Frontal cortex (tissue), 4 donors: ENCODE results near the gene MTFP1. TPM values are rescaled to one million over a fixed set of nuclear protein-coding genes. Genes with fewer than 3 reads are reported as not detected.

ENCODE experiments used
- DNase-seq, 2 donors: peaks; one replicate each; pipeline ENCODE4 v3.0.0; 2012; ENCODE audit warnings: low spot score in 2 of 2
- FAIRE-seq: peaks from 2 replicates; lab custom pipeline; 2012; peaks lifted over from hg19 to GRCh38; lab: Jason Lieb, UNC
- total RNA-seq: library from RNA; depleted of rRNA; stranded (reverse); fragments of >200 nt; gene quantifications from one replicate; pipeline ENCODE4 v1.2.3, GENCODE V29; 2014
- donor health status: control.
- donor health status: control.
- donor health status: control.

Gene MTFP1
- total RNA-seq: 0.41 TPM

DNA sequence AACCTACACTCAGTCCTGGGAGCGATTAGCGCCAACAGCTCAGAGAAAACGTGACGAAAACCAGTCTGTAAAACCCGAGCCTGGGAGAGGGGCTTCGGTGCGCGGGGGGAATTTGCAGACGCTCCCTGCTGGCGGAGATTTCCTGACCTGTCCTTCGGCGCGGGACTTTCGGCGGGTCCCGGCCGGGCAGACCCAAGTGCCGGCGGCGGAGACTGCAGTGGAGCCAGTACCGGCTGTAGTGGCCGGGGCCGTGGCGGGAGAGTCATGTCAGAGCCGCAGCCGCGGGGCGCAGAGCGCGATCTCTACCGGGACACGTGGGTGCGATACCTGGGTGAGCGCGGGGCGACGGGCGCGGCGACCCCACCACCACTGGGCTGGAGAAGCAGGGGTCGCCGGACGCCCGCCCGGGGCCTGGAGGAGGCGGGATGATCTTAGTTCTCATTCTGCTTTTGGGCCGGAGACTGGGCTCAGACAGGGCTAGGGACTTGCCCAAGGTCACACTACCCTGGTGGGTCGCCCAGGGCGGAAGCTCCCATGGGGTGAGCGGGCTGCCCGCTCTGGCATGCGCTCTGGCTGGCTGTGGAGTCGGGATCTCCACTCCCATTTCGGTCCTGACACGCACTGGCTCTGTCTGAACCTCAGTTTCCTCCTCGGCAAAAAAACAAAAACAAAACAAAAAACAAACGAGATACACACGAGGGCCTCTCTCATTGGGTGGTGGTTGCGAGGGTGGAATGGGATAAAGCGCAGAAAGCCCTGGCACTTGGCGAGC is at the start of gene MTFP1:
Gene MTFP1 (plus strand): TSS at position 153 of the 772 bp plus-strand sequence. CDS start 112 bp downstream, at position 265.
- FAIRE-seq: no peak
- peak; percentile 63 to 72 for DNase-seq

- DNase-seq: no peak
- no peak for FAIRE-seq
Observed at GRCh38 chr22:30380011-30380410, 45.6 kb upstream of the MTFP1 start.

DNA sequence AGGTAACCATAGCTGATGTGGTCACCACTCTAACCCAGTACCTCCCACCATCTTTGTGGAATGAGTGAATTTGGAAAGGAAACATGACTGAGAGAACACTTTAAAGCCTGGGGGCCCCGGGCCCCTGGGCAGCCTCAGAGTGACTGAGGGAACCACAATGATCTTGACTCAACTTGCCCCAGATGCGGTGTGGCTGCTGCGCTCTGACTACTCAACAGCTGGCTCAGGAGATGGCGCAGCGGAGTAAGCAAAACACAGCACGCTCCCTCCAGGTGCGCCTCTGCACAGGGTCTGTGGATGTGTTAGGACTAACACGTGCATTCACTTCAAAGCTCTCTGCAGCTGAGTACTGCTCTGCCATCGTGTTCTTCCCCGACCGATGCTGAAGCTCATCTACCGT is 44.3 kb upstream of the MTFP1 start:
- FAIRE-seq: no peak
- DNase-seq: no peak

- no peak for DNase-seq
- FAIRE-seq: no peak
Observed at GRCh38 chr22:30382340-30382739, 43.2 kb upstream of the MTFP1 start.

DNA sequence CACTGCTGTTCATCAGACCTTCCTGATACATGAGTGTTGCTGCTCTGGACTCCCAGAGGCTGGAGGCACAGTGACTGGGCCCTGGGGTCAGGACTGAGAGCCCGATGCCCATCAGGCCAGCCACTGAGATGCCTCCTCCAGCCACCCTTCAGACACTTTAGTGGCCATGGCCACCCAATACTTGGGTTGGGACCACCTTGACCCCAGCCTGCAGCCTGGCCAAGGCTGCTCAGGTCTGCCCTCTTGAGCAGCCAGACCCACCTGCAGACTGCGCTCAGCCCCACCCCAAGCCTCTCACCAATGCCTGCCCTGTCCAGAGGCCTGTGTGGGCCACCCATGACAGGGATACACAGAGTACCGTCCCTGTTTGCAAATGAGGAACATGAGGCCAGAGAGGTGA is 42.5 kb upstream of the MTFP1 start:
- FAIRE-seq: no peak

GRCh38 chr22:30385942-30386341 is 39.6 kb upstream of the MTFP1 start:
- DNase-seq: no peak
- no peak for FAIRE-seq

More for the DNA sequence above, 42.5 kb upstream of the MTFP1 start:
- no peak for DNase-seq

DNA sequence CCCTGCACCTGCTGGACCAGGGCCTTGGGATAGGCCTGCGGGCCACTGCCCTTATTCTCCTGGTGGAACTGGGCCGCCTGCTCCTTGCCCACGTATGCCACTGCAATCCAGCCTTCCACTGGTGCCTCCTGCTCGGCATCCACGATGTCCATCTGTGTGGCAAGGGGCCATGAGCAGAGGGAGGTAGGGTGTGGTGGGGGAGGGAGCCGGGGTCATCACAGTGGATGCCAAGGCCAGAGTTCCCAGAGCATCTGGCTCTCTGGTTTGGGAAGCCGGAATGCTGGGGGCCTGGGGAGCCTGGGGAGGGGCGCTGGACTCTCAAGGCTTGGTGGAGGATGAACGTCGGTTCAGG is 39.0 kb upstream of the MTFP1 start:
- FAIRE-seq (no peak), DNase-seq (no peak)

- FAIRE-seq: no peak
Observed at GRCh38 chr22:30386960-30387827, 38.4 kb upstream of the MTFP1 start, which contains the start of gene RNF215. Gene RNF215, minus strand, starts transcription at chr22:30387411. Its CDS starts 98 bp downstream, at chr22:30387313.

DNA sequence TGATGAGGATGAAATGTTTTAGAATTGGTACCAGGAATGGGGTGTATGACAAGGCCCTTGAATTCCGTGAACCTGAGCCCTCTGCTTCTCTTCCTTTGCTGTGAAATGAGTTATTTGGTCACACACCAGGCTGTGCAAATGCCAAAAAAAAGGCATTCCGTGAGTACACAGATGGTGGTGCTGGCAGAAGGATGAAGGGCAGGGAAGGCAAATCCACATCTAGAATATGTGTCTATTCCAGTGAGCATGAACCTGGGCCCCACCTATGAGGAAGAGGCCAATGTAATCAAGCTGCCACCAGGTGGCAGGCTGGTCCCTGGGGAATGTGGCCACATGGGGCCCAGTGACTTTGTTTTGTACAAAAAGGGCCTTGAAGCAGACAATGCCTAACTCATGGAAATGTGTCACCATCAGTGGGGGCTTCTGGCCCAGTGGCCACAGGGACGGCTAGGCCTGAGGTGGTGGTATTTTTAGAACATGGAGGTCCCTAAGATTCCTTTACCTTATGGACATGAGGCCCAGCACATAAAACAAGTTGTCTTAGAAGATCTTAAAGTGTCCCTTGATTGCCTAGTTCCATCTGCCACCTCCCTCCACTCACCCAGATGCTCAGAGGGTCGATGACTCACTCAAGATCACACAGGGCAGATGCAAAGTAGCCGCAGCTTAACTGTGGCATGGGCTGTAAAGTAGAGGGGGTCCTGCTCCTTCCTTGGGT is 34.4 kb upstream of the MTFP1 start:
- FAIRE-seq (no peak), DNase-seq (peak; percentile 73 to 74)

More at GRCh38 chr22:30386960-30387827, 38.4 kb upstream of the MTFP1 start, which contains the start of gene RNF215:
- peak; percentile 98 to 99 for DNase-seq

DNA sequence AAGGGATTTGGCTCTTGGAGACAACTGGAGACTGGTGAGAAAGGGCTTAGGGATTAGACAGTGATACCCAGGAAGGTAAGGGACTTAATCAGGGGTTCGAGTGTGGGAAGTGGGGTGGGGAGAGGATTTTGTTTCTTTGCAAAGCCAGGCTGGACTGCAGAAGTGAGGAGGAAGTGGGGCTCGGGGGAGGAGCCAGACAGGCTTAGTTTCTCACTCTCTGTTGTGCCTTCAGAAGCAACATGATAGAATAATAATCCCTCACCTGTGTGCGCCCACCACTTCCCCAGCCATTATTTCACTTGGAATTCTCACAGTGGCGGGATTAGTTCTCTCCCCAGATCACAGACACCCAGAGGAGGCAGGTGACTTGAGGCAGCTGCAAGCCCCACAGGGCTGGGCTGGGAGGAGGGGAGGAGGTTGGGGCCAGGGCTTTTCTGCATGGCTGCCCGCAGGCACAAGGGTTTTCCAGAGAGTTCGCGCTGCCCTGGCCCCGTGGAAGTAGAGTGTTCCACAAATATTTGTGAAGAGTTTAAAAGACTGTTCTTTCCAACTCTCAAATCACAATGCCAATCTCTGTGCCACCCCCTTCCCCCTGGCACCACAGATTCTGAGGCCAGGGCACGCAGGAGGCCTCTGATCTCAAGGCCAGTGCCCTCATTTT is 32.8 kb upstream of the MTFP1 start:
- DNase-seq (peak in 1 of 2 donors; percentile 14), FAIRE-seq (no peak)

GRCh38 chr22:30393322-30393680 is 32.3 kb upstream of the MTFP1 start:
- FAIRE-seq: no peak

DNA sequence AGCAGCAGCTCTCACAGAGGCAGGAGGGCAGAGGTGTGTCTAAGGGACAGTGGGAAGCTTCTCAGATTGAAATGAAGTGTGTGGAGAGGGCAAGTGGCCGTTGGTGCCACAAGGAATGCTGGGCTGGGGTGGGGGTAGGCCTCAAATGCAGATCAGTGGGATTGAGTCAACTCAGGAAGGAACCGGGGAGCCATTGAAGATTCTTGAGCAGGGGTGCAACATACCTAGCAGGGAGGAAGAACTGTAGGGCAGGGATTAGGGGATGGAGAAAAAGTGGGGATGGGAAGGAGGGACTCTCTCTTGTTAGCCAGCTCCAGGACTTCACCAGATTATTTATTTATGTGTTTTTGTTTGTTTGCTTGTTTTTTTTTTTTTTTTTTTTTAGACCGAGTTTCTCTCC is 31.7 kb upstream of the MTFP1 start:
- FAIRE-seq: no peak
- no peak for DNase-seq

More at GRCh38 chr22:30393322-30393680, 32.3 kb upstream of the MTFP1 start:
- DNase-seq: peak in 1 of 2 donors; percentile 6

DNA sequence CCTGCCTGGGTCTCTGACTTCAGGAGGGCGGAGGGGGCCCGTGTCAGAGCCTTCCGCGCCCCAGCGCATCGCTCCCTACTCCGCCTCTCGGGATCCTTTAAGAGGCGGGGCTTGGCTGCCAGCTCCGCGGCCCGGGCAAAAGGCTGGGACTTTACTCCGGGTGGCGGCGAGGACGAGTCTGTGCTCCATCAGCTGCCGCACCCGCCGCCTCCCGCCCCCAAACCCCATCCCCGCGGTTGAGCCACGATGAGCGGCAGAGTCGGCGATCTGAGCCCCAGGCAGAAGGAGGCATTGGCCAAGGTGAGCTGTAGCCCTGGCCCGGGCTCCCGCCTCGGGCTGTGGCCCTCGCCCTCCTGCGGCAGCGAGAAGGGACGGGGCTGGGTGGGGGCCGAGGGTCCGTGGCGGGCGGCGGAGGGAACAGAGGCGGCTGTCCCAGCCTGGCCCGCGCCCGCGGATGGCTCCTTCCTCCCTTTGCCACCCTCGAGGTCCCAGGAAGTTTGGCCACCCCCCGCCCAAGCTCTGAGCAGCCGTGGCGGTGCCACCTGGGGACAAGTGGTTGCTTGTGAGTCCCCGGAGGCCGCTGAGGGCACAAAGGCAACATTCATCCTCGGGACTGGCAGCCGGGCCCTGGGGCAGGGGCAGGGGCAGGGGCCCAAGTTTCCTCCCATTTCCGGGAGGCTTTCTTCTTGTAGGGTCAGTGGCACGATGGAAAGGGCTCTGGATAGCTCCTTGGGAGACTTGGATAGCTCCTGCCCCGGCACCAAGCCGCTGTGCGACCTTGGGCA is 28.5 kb upstream of the MTFP1 start, which contains the start of gene SEC14L2:
Gene SEC14L2 (plus strand): TSS at position 148 of the 785 bp plus-strand sequence. CDS start 99 bp downstream, at position 247.
- peak; percentile 80 to 81 for DNase-seq
- FAIRE-seq: no peak

- FAIRE-seq (no peak), DNase-seq (peak in 1 of 2 donors; percentile 18)
Observed at GRCh38 chr22:30397656-30398635, 27.6 kb upstream of the MTFP1 start.

DNA sequence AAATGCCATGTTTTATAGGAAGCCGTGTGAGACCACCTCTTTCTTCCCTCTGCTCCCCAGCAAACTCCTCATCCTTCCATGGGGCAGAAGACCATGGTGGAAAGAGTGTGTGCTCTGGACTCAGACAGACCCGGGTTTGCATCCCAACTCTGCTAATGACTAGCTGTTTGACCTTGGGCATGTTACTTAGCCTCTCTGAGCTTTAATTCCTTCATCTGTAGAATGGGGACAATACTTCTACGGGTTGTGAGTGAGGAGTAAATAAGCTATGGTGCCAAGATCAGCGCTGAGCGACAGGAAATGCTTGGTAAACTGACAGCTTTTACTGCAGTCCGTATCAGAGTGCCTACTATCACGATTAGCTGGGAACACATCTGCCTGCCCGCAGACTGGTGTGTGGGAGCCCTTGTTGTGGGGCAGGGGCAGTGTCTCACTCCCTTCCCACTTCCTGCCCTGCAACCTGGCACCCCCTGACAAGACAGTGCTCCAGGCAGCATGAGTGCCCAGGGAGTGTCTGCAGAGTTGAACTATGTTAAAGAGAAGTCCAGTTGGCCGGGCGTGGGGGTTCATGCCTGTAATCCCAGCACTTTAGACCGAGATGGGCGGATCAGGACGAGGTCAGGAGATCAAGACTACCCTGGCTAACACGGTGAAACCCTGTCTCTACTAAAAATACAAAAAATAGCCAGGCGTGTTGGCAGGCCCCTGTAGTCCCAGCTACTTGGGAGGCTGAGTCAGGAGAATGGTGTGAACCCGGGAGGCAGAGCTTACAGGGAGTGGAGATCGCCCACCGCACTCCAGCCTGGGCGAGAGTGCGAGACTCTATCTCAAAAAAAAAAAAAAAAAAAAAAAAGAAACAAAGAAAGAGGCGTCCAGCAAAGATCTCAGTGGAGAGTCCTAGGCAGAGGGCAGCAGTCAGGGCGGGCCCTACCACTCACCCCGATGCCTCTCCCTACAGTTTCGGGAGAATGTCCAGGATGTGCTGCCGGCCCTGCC is 26.6 kb upstream of the MTFP1 start:
- FAIRE-seq (no peak), DNase-seq (peak in 1 of 2 donors; percentile 28)

GRCh38 chr22:30399718-30400117 is 25.9 kb upstream of the MTFP1 start:
- DNase-seq (no peak), FAIRE-seq (no peak)
